ENCODE results near the gene TTC9. TPM values are rescaled to one million over a fixed set of nuclear protein-coding genes. Genes with fewer than 3 reads are reported as not detected.

The TTC9 gene
- total RNA-seq, 3 donors from 2014 or later = 3.2 to 4.0 (median 3.6) TPM

GRCh38 chr14:70707138-70708038 is 65.7 kb downstream of the TTC9 start:
- H3K27me3 Mint-ChIP-seq (ENCODE audit: low read depth) = no peaks in the 10 kb centered on the region
- ATAC-seq (no peak), DNase-seq (no peak)
- no peaks in the 10 kb centered on the region for H3K9me3 Mint-ChIP-seq
- H3K36me3 Mint-ChIP-seq (ENCODE audit: insufficient read depth) = no peaks in the 10 kb centered on the region
- no peaks in the 10 kb centered on the region for H3K4me1 Mint-ChIP-seq (ENCODE audit: low read depth)
- no peak overlapping the region for H3K4me3 Mint-ChIP-seq

GRCh38 chr14:70708717-70709570 is 67.2 kb downstream of the TTC9 start:
- no peaks in the 10 kb centered on the region for H3K9me3 Mint-ChIP-seq
- no peak overlapping the region for H3K4me3 Mint-ChIP-seq
- peaks cover under 1% of the 10 kb centered on the region for H3K4me1 Mint-ChIP-seq (ENCODE audit: low read depth)
- DNase-seq = no peak
- no peak for ATAC-seq
- H3K27me3 Mint-ChIP-seq (ENCODE audit: low read depth) = no peaks in the 10 kb centered on the region
- H3K36me3 Mint-ChIP-seq (ENCODE audit: insufficient read depth) = no peaks in the 10 kb centered on the region

- Mint-ChIP-seq H3K36me3 (ENCODE audit: insufficient read depth) (no peaks in the 10 kb centered on the region), H3K9me3 (no peaks in the 10 kb centered on the region), H3K27me3 (ENCODE audit: low read depth) (no peaks in the 10 kb centered on the region), H3K4me1 (ENCODE audit: low read depth) (peaks cover 2% of the 10 kb centered on the region), H3K4me3 (no peak overlapping the region)
- ATAC-seq = no peak
- no peak for DNase-seq
Observed at GRCh38 chr14:70709726-70710382, 68.1 kb downstream of the TTC9 start.

GRCh38 chr14:70711451-70711850 is 69.7 kb downstream of the TTC9 start:
- H3K9me3 Mint-ChIP-seq = no peaks in the 10 kb centered on the region
- DNase-seq (no peak), ATAC-seq (no peak)
- peaks cover 5% of the 10 kb centered on the region for H3K27me3 Mint-ChIP-seq (ENCODE audit: low read depth)
- peaks cover 2% of the 10 kb centered on the region for H3K4me1 Mint-ChIP-seq (ENCODE audit: low read depth)
- H3K36me3 Mint-ChIP-seq (ENCODE audit: insufficient read depth) = no peaks in the 10 kb centered on the region
- no peak overlapping the region for H3K4me3 Mint-ChIP-seq

- DNase-seq (no peak), ATAC-seq (no peak)
- H3K9me3 Mint-ChIP-seq = no peaks in the 10 kb centered on the region
- no peaks in the 10 kb centered on the region for H3K36me3 Mint-ChIP-seq (ENCODE audit: insufficient read depth)
- peaks cover 5% of the 10 kb centered on the region for H3K27me3 Mint-ChIP-seq (ENCODE audit: low read depth)
- peaks cover 2% of the 10 kb centered on the region for H3K4me1 Mint-ChIP-seq (ENCODE audit: low read depth)
- H3K4me3 Mint-ChIP-seq = no peak overlapping the region
Observed at GRCh38 chr14:70713096-70713495, 71.4 kb downstream of the TTC9 start.

GRCh38 chr14:70713511-70713916 is 71.8 kb downstream of the TTC9 start:
- DNase-seq = no peak
- H3K36me3 Mint-ChIP-seq (ENCODE audit: insufficient read depth) = no peaks in the 10 kb centered on the region
- no peak overlapping the region for H3K4me3 Mint-ChIP-seq
- H3K27me3 Mint-ChIP-seq (ENCODE audit: low read depth) = peaks cover 5% of the 10 kb centered on the region
- peaks cover 2% of the 10 kb centered on the region for H3K4me1 Mint-ChIP-seq (ENCODE audit: low read depth)
- ATAC-seq = no peak
- H3K9me3 Mint-ChIP-seq = no peaks in the 10 kb centered on the region

- Mint-ChIP-seq H3K4me3 (no peak overlapping the region), H3K4me1 (ENCODE audit: low read depth) (peaks cover 2% of the 10 kb centered on the region), H3K36me3 (ENCODE audit: insufficient read depth) (no peaks in the 10 kb centered on the region), H3K27me3 (ENCODE audit: low read depth) (peaks cover 5% of the 10 kb centered on the region), H3K9me3 (no peaks in the 10 kb centered on the region)
- DNase-seq (peak; percentile 36), ATAC-seq (no peak)
Observed at GRCh38 chr14:70714055-70714550, 72.4 kb downstream of the TTC9 start.

GRCh38 chr14:70716483-70716882 is 74.8 kb downstream of the TTC9 start:
- peaks cover 2% of the 10 kb centered on the region for H3K4me1 Mint-ChIP-seq (ENCODE audit: low read depth)
- no peaks in the 10 kb centered on the region for H3K9me3 Mint-ChIP-seq
- no peak overlapping the region for H3K4me3 Mint-ChIP-seq
- no peak for DNase-seq
- H3K27me3 Mint-ChIP-seq (ENCODE audit: low read depth) = peaks cover 5% of the 10 kb centered on the region
- no peaks in the 10 kb centered on the region for H3K36me3 Mint-ChIP-seq (ENCODE audit: insufficient read depth)
- no peak for ATAC-seq

- Mint-ChIP-seq H3K36me3 (ENCODE audit: insufficient read depth) (no peaks in the 10 kb centered on the region), H3K27me3 (ENCODE audit: low read depth) (peaks cover 5% of the 10 kb centered on the region), H3K4me3 (no peak overlapping the region), H3K4me1 (ENCODE audit: low read depth) (peaks cover 2% of the 10 kb centered on the region), H3K9me3 (no peaks in the 10 kb centered on the region)
- ATAC-seq (no peak), DNase-seq (no peak)
Observed at GRCh38 chr14:70716958-70717357, 75.2 kb downstream of the TTC9 start.

GRCh38 chr14:70718383-70719118 is 76.8 kb downstream of the TTC9 start:
- ATAC-seq (no peak), DNase-seq (no peak)
- no peaks in the 10 kb centered on the region for H3K36me3 Mint-ChIP-seq (ENCODE audit: insufficient read depth)
- peaks cover 5% of the 10 kb centered on the region for H3K27me3 Mint-ChIP-seq (ENCODE audit: low read depth)
- no peaks in the 10 kb centered on the region for H3K9me3 Mint-ChIP-seq
- no peak overlapping the region for H3K4me3 Mint-ChIP-seq
- H3K4me1 Mint-ChIP-seq (ENCODE audit: low read depth) = peaks cover 2% of the 10 kb centered on the region

- DNase-seq (no peak), ATAC-seq (no peak)
- H3K27me3 Mint-ChIP-seq (ENCODE audit: low read depth) = no peaks in the 10 kb centered on the region
- no peaks in the 10 kb centered on the region for H3K4me1 Mint-ChIP-seq (ENCODE audit: low read depth)
- no peaks in the 10 kb centered on the region for H3K9me3 Mint-ChIP-seq
- no peaks in the 10 kb centered on the region for H3K36me3 Mint-ChIP-seq (ENCODE audit: insufficient read depth)
- no peak overlapping the region for H3K4me3 Mint-ChIP-seq
Observed at GRCh38 chr14:70721542-70721941, 79.8 kb downstream of the TTC9 start.

- Mint-ChIP-seq H3K9me3 (no peaks in the 10 kb centered on the region), H3K4me3 (no peak overlapping the region), H3K4me1 (ENCODE audit: low read depth) (no peaks in the 10 kb centered on the region), H3K36me3 (ENCODE audit: insufficient read depth) (no peaks in the 10 kb centered on the region), H3K27me3 (ENCODE audit: low read depth) (no peaks in the 10 kb centered on the region)
- DNase-seq (no peak), ATAC-seq (no peak)
Observed at GRCh38 chr14:70722418-70722817, 80.7 kb downstream of the TTC9 start.

GRCh38 chr14:70723276-70723675 is 81.6 kb downstream of the TTC9 start:
- no peak for ATAC-seq
- Mint-ChIP-seq H3K36me3 (ENCODE audit: insufficient read depth) (peaks cover 3% of the 10 kb centered on the region), H3K9me3 (no peaks in the 10 kb centered on the region), H3K4me3 (no peak overlapping the region), H3K4me1 (ENCODE audit: low read depth) (no peaks in the 10 kb centered on the region), H3K27me3 (ENCODE audit: low read depth) (no peaks in the 10 kb centered on the region)
- no peak for DNase-seq

- ATAC-seq (no peak), DNase-seq (no peak)
- no peaks in the 10 kb centered on the region for H3K9me3 Mint-ChIP-seq
- H3K27me3 Mint-ChIP-seq (ENCODE audit: low read depth) = no peaks in the 10 kb centered on the region
- peaks cover 3% of the 10 kb centered on the region for H3K36me3 Mint-ChIP-seq (ENCODE audit: insufficient read depth)
- H3K4me3 Mint-ChIP-seq = no peak overlapping the region
- H3K4me1 Mint-ChIP-seq (ENCODE audit: low read depth) = no peaks in the 10 kb centered on the region
Observed at GRCh38 chr14:70724110-70724509, 82.4 kb downstream of the TTC9 start.
